Hepatocyte (in vitro differentiated cells): Measurements from ENCODE around the gene TMED4. TPM values are rescaled to one million over a fixed set of nuclear protein-coding genes. Genes with fewer than 3 reads are reported as not detected.
A peak's percentile ranks its signal among the peaks of the same experiment; 100 is the strongest.

Experiments
- DNase-seq: peaks from one replicate; pipeline ENCODE4 v3.0.0-alpha.2; 2016; ENCODE audit warnings: low spot score
- H2AFZ ChIP-seq: fragments of 200-600 bp; sonication (generic); 2 replicates; pipeline ENCODE4 v1.6.0; 2016; ENCODE audit warnings: antibody characterized with exemption, mild to moderate bottlenecking
- H3K27ac ChIP-seq: fragments of 200-600 bp; sonication (generic); 2 replicates; pipeline ENCODE4 v1.5.1; 2016; ENCODE audit warnings: mild to moderate bottlenecking
- H3K27me3 ChIP-seq: fragments of 200-600 bp; sonication (generic); 2 replicates; pipeline ENCODE4 v1.6.1; 2016
- H3K36me3 ChIP-seq: fragments of 200-600 bp; sonication (generic); replicated peaks from 2 replicates; pipeline ENCODE4 v1.5.1; 2016; ENCODE audit warnings: low read depth; ENCODE audit not compliant: insufficient read depth
- H3K4me1 ChIP-seq: fragments of 200-600 bp; sonication (generic); 2 replicates; pipeline ENCODE4 v1.5.1; 2016; ENCODE audit warnings: mild to moderate bottlenecking, moderate library complexity; ENCODE audit not compliant: insufficient read depth
- H3K4me2 ChIP-seq: fragments of 200-600 bp; sonication (generic); 2 replicates; pipeline ENCODE4 v1.6.0; 2016
- H3K4me3 ChIP-seq: fragments of 200-600 bp; sonication (generic); 2 replicates; pipeline ENCODE4 v1.5.1; 2016; ENCODE audit warnings: mild to moderate bottlenecking
- H3K79me2 ChIP-seq: fragments of 200-600 bp; sonication (generic); 2 replicates; pipeline ENCODE4 v1.6.0; 2017; ENCODE audit warnings: mild to moderate bottlenecking
- H3K9me2 ChIP-seq: fragments of 200-600 bp; sonication (generic); replicated peaks from 2 replicates; pipeline ENCODE4 v1.6.0; 2017; ENCODE audit warnings: mild to moderate bottlenecking; ENCODE audit not compliant: insufficient read depth
- H3K9me3 ChIP-seq: fragments of 200-600 bp; sonication (generic); 2 replicates; pipeline ENCODE4 v1.5.1; 2016; ENCODE audit warnings: low read depth, mild to moderate bottlenecking
- H4K20me1 ChIP-seq: fragments of 200-600 bp; sonication (generic); 2 replicates; pipeline ENCODE4 v1.6.0; 2016; ENCODE audit warnings: mild to moderate bottlenecking; ENCODE audit not compliant: insufficient read depth, poor library complexity, severe bottlenecking
- CTCF ChIP-seq: fragments of 200-600 bp; sonication (generic); IDR thresholded peaks from 2 replicates; pipeline ENCODE4 v1.5.1; 2016; ENCODE audit warnings: antibody characterized with exemption, mild to moderate bottlenecking; ENCODE audit not compliant: poor library complexity
- EZH2 ChIP-seq: fragments of 200-600 bp; sonication (generic); IDR thresholded peaks from 2 replicates; pipeline ENCODE4 v1.6.1; 2016; ENCODE audit warnings: antibody characterized with exemption, mild to moderate bottlenecking, borderline replicate concordance
- EZH2phosphoT487 ChIP-seq: fragments of 200-600 bp; sonication (generic); IDR thresholded peaks from one replicate; pipeline ENCODE4 v1.6.1; 2018; ENCODE audit warnings: antibody characterized with exemption, mild to moderate bottlenecking, low read depth, moderate library complexity; ENCODE audit not compliant: unreplicated experiment, severe bottlenecking
- WGBS: methylation state at CpG from one replicate; pipeline ENCODE4 v1.1.6; 2016; ENCODE audit warnings: low lambda C conversion rate; ENCODE audit errors: missing lambda C conversion rate; 5-methylcytosine and 5-hydroxymethylcytosine counted together
- polyA plus RNA-seq: library from polyadenylated mRNA; unstranded; fragments of >200 nt; fragmentation: Nextera tagmentation; extraction: Ambion mirVana; gene quantifications from 2 replicates; pipeline ENCODE4 v1.2.1, GENCODE V29; 2016
- total RNA-seq: library from RNA; depleted of rRNA; stranded (reverse); fragments of >200 nt; gene quantifications from 2 replicates; pipeline ENCODE4 v1.2.3, GENCODE V29; 2014

TMED4 gene
- total RNA-seq (239 and 245 TPM in 2 replicates), polyA plus RNA-seq (86.7 and 94.3 TPM in 2 replicates)

- Histone ChIP-seq H3K27me3 (no peaks in the 10 kb centered on the region), H3K4me2 (peak within 1 kb of the TSS; percentile 91), H3K4me1 (peaks cover 8% of the 10 kb centered on the region), H3K9me2 (no peaks in the 10 kb centered on the region), H3K27ac (peak within 1 kb of the TSS; percentile 90), H3K36me3 (no peaks in the 10 kb centered on the region), H3K9me3 (no peaks in the 10 kb centered on the region), H3K79me2 (peaks cover 33% of the 10 kb centered on the region), H4K20me1 (no peaks in the 10 kb centered on the region), H3K4me3 (peak within 1 kb of the TSS; percentile 53), H2AFZ (peak within 1 kb of the TSS; percentile 50)
- WGBS, result 2% methylated on average over 52 of the region's 71 CpGs
- DNase-seq, result peak; percentile 100
- no peak for TF ChIP-seq EZH2
- no peak for TF ChIP-seq CTCF
- no peak for TF ChIP-seq EZH2phosphoT487
These were observed at the start of gene TMED4 for GRCh38 chr7:44581879-44582603. TMED4 (minus strand) TSS chr7:44582231; CDS start chr7:44582206, 25 bp downstream.

GRCh38 chr7:44631458-44632115 lies 49.6 kb upstream of the TMED4 start:
- no peak for TF ChIP-seq EZH2
- TF ChIP-seq EZH2phosphoT487, result no peak
- no peak for TF ChIP-seq CTCF
- Histone ChIP-seq H3K9me3 (no peaks in the 10 kb centered on the region), H3K27me3 (no peaks in the 10 kb centered on the region), H3K9me2 (no peaks in the 10 kb centered on the region), H3K79me2 (peaks cover 42% of the 10 kb centered on the region), H2AFZ (no peak overlapping the region), H3K4me3 (no peak overlapping the region), H3K36me3 (no peaks in the 10 kb centered on the region), H3K4me2 (no peak overlapping the region), H3K4me1 (peaks cover 57% of the 10 kb centered on the region), H4K20me1 (no peaks in the 10 kb centered on the region), H3K27ac (peak overlapping the region; percentile 96)
- peak; percentile 25 for DNase-seq
- WGBS, result 61% methylated on average over 6 of the region's 6 CpGs

- H3K4me2 ChIP-seq, result no peak overlapping the region
- no peak for DNase-seq
- H3K27ac ChIP-seq, result peak overlapping the region; percentile 96
- H3K4me1 ChIP-seq, result peaks cover 51% of the 10 kb centered on the region
- H3K79me2 ChIP-seq, result peaks cover 48% of the 10 kb centered on the region
- no peak overlapping the region for H3K4me3 ChIP-seq
- H4K20me1 ChIP-seq, result no peaks in the 10 kb centered on the region
- no peak for TF ChIP-seq EZH2
- no peak for TF ChIP-seq CTCF
- TF ChIP-seq EZH2phosphoT487, result no peak
- 91% methylated on average over 11 of the region's 11 CpGs for WGBS
- no peaks in the 10 kb centered on the region for H3K9me2 ChIP-seq
- H3K9me3 ChIP-seq, result no peaks in the 10 kb centered on the region
- no peaks in the 10 kb centered on the region for H3K27me3 ChIP-seq
- H2AFZ ChIP-seq, result no peak overlapping the region
- no peaks in the 10 kb centered on the region for H3K36me3 ChIP-seq
These were observed 48.9 kb upstream of the TMED4 start for GRCh38 chr7:44630792-44631457.
